ENCODE measurements around the gene ZZZ3.
"Not testable (repeated sequence)": the region's sequence is repeated elsewhere in the genome, so short reads cannot be mapped to it uniquely, and the experiment has no call there.

ZZZ3 gene

DNA sequence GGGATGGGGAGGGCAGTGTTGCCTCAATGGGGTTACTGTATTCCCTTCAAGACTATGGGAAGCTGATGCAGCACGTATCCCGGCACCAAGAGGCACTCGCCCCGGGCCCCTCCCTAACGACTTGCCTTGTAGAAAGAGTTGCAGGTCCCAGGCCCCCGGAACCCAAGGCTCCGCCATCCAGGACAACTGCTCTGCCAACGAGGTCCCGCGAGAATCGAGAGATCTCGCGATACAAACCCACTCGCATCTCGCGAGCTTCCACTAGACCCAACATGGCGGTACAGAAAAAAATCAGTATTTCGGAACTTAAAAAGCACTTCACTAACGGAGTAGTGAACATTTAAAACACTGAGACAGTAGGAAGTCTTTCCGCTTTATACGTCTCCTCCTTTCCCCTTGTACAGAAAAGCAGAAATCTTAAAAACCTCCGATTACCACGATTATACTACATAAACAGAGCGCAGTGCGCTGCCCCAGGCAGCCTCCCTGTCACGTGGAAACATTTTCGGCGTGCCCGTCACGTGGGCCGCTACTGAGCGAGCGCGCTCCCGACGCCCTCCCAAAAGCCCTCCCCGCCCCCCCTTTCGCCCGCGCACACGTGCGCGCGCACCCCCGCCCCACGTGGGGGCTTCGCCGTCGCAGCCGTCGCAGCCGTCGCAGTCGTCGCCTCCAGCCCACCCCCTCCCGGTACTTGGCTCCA is at the start of gene ZZZ3:
Gene ZZZ3, minus strand, starts transcription at position 199 of the 700 bp plus-strand sequence. CDS start 49,304 bp downstream, outside the sequence.
- DNase-seq = peak; percentile 63

DNA sequence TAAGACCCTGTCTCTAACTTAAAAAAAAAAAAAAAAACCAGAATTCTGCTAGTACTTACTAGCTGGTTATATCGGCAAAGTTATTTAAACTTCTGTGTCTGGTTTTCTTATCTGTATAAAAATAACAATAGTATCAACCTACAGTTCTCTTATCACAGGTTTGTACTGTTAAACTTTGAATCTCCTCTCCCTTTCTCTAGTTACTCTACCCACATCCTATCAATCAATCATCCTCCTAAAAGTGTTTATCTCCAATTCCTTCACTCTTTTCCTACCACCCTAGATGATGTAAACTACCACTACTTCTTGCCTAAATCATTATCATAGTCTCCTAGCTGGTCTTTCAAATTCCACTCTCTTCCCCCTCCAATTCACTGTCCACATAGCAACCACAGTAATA is 49.6 kb upstream of the ZZZ3 start:
- DNase-seq = no peak

GRCh38 chr1:77725706-77726105 is 43.2 kb upstream of the ZZZ3 start:
- DNase-seq = no peak

- DNase-seq = no peak
These were observed 35.7 kb upstream of the ZZZ3 start for GRCh38 chr1:77718181-77718580.

GRCh38 chr1:77716065-77716464 is 33.6 kb upstream of the ZZZ3 start:
- DNase-seq = no peak

GRCh38 chr1:77709727-77710126 is 27.3 kb upstream of the ZZZ3 start:
- no peak for DNase-seq

GRCh38 chr1:77706321-77706720 is 23.9 kb upstream of the ZZZ3 start:
- DNase-seq = no peak

DNA sequence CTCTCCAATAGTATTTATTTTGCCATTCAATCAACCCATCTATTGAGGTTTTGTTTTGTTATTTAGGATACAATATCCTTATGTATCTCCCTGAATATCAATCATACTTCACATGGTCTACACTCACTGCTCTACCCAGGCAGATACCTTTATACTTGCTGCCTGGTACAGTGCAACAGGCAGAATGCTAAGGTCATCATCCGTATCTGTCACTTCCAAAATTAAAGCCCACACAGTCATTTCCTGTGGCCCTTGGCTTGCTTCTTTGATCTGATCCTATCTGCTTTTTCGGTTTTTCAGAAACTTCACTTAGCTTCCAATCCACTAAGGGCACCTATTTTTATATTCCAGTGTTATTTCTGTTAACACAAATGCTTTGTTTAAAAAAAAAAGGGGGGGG is 22.3 kb upstream of the ZZZ3 start:
- DNase-seq = no peak

DNA sequence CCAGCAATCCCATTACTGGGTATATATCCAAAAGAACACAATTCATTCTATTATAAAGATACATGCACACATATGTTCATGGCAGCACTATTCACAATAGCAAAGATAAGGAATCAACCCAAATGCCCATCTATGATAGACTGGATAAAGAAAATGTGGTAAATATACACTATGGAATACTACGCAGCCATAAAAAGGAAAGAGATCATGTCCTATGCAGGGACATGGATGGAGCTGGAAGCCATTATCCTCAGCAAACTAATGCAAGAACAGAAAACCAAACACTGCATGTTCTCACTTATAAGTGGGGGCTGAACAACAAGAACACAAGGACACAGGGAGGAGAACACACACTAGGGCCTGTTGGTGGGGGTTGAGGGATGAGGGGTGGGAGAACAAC is 17.2 kb upstream of the ZZZ3 start:
- not testable (repeated sequence) for DNase-seq

DNA sequence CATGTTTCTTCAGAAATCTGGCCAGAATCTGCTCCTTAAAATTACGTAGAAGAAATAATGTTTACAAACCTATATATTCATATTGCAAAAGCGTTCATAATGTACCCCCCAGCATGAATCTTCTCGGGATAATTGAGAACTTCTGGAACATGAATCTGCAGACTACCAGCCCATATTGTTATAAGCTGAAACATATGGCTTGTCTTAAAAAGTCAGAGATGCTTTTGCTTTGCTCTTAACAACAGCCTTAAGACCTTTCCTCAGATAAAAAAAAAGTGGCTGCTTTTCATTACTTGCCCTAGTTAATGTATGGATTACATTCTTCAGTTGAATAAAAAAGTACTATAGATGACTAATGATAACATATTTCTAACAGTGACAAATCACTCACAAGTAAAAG is 15.0 kb upstream of the ZZZ3 start:
- no peak for DNase-seq

- DNase-seq = no peak
These were observed 6.5 kb upstream of the ZZZ3 start for GRCh38 chr1:77688939-77689338.

DNA sequence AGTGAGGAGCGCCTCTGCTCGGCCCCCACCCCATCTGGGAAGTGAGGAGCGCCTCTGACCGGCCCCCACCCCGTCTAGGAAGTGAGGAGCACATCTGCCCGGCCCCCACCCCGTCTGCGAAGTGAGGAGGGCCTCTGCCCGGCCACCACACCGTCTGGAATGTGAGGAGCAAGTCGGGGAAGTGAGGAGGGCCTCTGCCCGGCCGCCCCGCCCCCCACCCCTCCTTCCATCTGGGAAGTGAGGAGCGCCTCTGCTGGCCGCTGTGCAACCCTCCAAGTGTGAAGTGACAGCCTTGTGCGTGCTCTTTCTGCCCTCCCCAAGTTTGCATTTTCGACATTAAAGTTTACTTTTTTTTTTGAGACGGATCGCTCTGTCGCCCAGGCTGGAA is 5.1 kb upstream of the ZZZ3 start:
- DNase-seq = no peak

DNA sequence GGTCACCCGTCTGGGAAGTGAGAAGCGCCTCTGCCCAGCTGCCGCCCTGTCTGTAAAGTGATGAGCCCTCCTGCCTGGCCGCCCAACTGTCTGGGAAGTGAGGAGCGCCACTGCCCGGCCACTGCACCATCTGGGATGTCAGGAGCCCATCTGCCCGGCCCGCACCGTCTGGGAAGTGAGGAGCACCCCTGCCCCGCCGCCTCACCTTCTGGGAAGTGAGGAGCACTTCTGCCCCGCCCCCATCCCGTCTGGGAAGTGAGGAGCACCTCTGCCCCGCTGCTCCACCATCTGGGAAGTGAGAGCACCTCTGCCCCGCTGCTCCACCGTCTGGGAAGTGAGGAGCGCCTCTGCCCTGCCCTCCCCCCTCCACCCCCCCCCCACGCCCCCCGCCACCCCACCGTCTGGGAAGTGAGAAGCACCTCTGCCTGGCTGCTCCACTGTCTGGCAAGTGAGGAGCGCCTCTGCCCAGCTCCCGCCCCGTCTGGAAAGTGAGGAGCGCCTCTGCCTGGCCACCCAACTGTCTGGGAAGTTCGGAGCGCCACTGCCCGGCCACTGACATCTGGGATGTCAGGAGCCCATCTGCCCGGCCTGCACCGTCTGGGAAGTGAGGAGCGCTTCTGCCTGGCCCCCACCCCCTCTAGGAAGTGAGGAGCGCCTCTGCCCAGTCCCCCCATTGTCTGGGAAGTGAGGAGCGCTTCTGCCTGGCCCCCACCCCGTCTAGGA is 4.5 kb upstream of the ZZZ3 start:
- DNase-seq = no peak

DNA sequence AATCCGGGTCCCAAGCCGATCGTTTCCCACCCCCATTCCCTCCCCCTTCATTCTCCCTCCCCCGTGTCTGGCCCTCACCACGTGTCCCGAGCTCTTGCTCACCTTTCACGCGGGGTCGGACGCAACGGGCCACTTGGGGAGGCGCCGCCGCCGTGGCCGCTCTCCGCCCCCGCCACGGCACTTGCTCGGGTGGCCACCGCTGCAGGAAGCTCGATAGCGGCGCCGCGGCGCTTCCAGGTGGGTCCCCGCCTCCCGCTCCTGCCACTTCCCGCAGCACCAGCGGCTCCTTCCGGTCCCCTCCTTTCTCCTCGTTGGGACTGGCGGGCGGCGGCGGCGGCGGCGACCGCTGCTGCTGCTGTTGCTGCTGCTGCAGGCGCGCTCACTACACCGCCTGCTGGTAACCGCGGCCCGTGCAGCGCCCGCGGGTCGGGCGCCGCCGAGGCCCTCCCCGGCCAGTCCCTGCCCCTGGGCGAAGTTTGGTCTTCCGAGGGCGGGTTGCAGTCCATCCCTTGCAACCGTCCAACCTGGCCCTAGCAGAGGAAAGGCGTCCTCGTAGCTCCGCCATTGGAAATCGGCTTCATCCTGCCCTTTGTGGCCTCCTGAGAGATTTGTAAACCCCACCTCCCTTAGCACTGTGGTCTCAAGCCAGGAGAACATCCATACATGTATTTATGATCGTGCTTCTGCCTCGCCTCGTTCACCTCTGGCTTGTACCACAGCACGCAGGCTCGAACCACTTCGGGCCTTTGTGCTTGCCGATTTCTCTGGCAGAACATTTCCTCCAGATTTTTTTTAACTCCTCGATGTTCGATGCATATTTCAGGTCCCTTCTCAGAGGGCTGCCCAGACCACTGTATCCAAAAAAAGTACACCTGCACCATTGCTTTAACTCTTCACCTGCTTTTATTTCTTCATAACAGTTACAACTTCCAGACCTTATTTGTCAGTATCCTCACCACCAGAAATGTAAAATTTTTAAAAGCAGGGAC is 996 bp upstream of the ZZZ3 start:
- peak; percentile 63 for DNase-seq

GRCh38 chr1:77680173-77680572 is 2.3 kb downstream of the ZZZ3 start:
- no peak for DNase-seq

GRCh38 chr1:77678660-77679610 is 3.5 kb downstream of the ZZZ3 start:
- no peak for DNase-seq

GRCh38 chr1:77674807-77675206 is 7.7 kb downstream of the ZZZ3 start:
- DNase-seq = not testable (repeated sequence)

- no peak for DNase-seq
These were observed 8.6 kb downstream of the ZZZ3 start for GRCh38 chr1:77673716-77674355.

- no peak for DNase-seq
These were observed 9.4 kb downstream of the ZZZ3 start for GRCh38 chr1:77673030-77673429.

DNA sequence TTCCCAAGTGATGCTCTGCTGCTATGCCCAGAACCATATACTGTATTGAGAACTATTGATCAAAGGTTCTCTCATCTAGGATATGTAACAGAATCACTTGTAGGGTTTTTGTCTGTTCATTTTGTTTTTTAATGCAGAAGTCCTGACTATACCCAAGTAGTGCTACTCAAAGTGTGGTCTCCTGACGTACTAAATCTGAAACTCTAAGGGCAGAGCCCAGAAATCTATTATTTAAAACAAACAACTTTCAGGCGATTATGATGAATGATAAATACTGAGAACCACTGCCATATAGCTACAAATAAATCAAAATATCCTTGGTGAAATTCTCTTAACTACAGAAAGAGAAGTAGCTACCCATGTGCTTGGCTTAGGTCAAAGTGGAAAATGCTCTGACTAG is 10.1 kb downstream of the ZZZ3 start:
- no peak for DNase-seq

- DNase-seq = no peak
These were observed 10.6 kb downstream of the ZZZ3 start for GRCh38 chr1:77671836-77672235.

- DNase-seq = no peak
These were observed 12.1 kb downstream of the ZZZ3 start for GRCh38 chr1:77670330-77670729.

Data from 8988T (cell line).